T-helper 2 cell treated with Interferon-gamma antibody and Interleukin-4, amounts not matched to agents 5 μg/mL and 100 μg/mL, for 36 hours (primary cell): Measurements from ENCODE around the gene COX15.

Experiments used
- DNase-seq: peaks from one replicate; pipeline ENCODE4 v3.0.0; 2021; ENCODE audit warnings: low spot score
- H3K27ac Mint-ChIP-seq: one replicate; pipeline ENCODE4 v1.8.0; 2021; ENCODE audit warnings: mild to moderate bottlenecking, mixed read lengths
- H3K27me3 Mint-ChIP-seq: one replicate; pipeline ENCODE4 v1.8.0; 2021; ENCODE audit warnings: low read depth, mixed read lengths
- H3K36me3 Mint-ChIP-seq: one replicate; pipeline ENCODE4 v1.8.0; 2021; ENCODE audit warnings: low read depth, mixed read lengths
- H3K4me1 Mint-ChIP-seq: one replicate; pipeline ENCODE4 v1.8.0; 2021; ENCODE audit warnings: low read depth, mixed read lengths
- H3K4me3 Mint-ChIP-seq: one replicate; pipeline ENCODE4 v1.8.0; 2022; ENCODE audit warnings: mild to moderate bottlenecking, moderate library complexity, mixed read lengths
- H3K9me3 Mint-ChIP-seq: one replicate; pipeline ENCODE4 v1.8.0; 2021; ENCODE audit warnings: mixed read lengths

Gene COX15

GRCh38 chr10:99720387-99720786 is 11.5 kb downstream of the COX15 start:
- peaks cover 56% of the 10 kb centered on the region for H3K36me3 Mint-ChIP-seq
- H3K27ac Mint-ChIP-seq = no peak overlapping the region
- DNase-seq = no peak
- H3K4me3 Mint-ChIP-seq = no peak overlapping the region
- no peaks in the 10 kb centered on the region for H3K9me3 Mint-ChIP-seq
- H3K27me3 Mint-ChIP-seq = no peaks in the 10 kb centered on the region
- H3K4me1 Mint-ChIP-seq = peaks cover 1% of the 10 kb centered on the region

- Mint-ChIP-seq H3K36me3 (peaks cover 48% of the 10 kb centered on the region), H3K4me1 (peaks cover 4% of the 10 kb centered on the region), H3K9me3 (no peaks in the 10 kb centered on the region), H3K27ac (no peak overlapping the region), H3K4me3 (no peak overlapping the region), H3K27me3 (no peaks in the 10 kb centered on the region)
- no peak for DNase-seq
Measured at GRCh38 chr10:99714446-99714845, 17.5 kb downstream of the COX15 start.

- no peak overlapping the region for H3K27ac Mint-ChIP-seq
- DNase-seq = no peak
- peaks cover 30% of the 10 kb centered on the region for H3K36me3 Mint-ChIP-seq
Measured at GRCh38 chr10:99711129-99711719, 20.7 kb downstream of the COX15 start.

GRCh38 chr10:99709480-99710229 is 22.3 kb downstream of the COX15 start:
- H3K4me3 Mint-ChIP-seq = no peak overlapping the region
- DNase-seq = no peak

More at GRCh38 chr10:99711129-99711719, 20.7 kb downstream of the COX15 start:
- H3K4me3 Mint-ChIP-seq = no peak overlapping the region
- H3K9me3 Mint-ChIP-seq = no peaks in the 10 kb centered on the region
- no peaks in the 10 kb centered on the region for H3K27me3 Mint-ChIP-seq
- H3K4me1 Mint-ChIP-seq = peaks cover 4% of the 10 kb centered on the region

GRCh38 chr10:99708428-99709012 is 23.4 kb downstream of the COX15 start:
- no peak for DNase-seq
- peaks cover 16% of the 10 kb centered on the region for H3K36me3 Mint-ChIP-seq
- no peak overlapping the region for H3K4me3 Mint-ChIP-seq
- H3K27me3 Mint-ChIP-seq = no peaks in the 10 kb centered on the region
- H3K27ac Mint-ChIP-seq = no peak overlapping the region
- peaks cover 4% of the 10 kb centered on the region for H3K4me1 Mint-ChIP-seq
- H3K9me3 Mint-ChIP-seq = no peaks in the 10 kb centered on the region

More at GRCh38 chr10:99709480-99710229, 22.3 kb downstream of the COX15 start:
- Mint-ChIP-seq H3K36me3 (peaks cover 20% of the 10 kb centered on the region), H3K4me1 (peaks cover 4% of the 10 kb centered on the region), H3K9me3 (no peaks in the 10 kb centered on the region), H3K27ac (no peak overlapping the region), H3K27me3 (no peaks in the 10 kb centered on the region)

- H3K4me3 Mint-ChIP-seq = no peak overlapping the region
- H3K36me3 Mint-ChIP-seq = peaks cover 29% of the 10 kb centered on the region
- H3K9me3 Mint-ChIP-seq = no peaks in the 10 kb centered on the region
- no peaks in the 10 kb centered on the region for H3K27me3 Mint-ChIP-seq
- H3K4me1 Mint-ChIP-seq = no peaks in the 10 kb centered on the region
- DNase-seq = no peak
- H3K27ac Mint-ChIP-seq = no peak overlapping the region
Measured at GRCh38 chr10:99700649-99701048, 31.3 kb downstream of the COX15 start.

- Mint-ChIP-seq H3K27me3 (no peaks in the 10 kb centered on the region), H3K4me3 (no peak overlapping the region), H3K4me1 (no peaks in the 10 kb centered on the region), H3K27ac (no peak overlapping the region), H3K9me3 (no peaks in the 10 kb centered on the region), H3K36me3 (peaks cover 26% of the 10 kb centered on the region)
- DNase-seq = no peak
Measured at GRCh38 chr10:99698504-99699080, 33.3 kb downstream of the COX15 start.

GRCh38 chr10:99695761-99696160 is 36.2 kb downstream of the COX15 start:
- H3K4me3 Mint-ChIP-seq = no peak overlapping the region
- DNase-seq = no peak
- no peaks in the 10 kb centered on the region for H3K9me3 Mint-ChIP-seq
- no peaks in the 10 kb centered on the region for H3K4me1 Mint-ChIP-seq
- no peak overlapping the region for H3K27ac Mint-ChIP-seq
- H3K27me3 Mint-ChIP-seq = no peaks in the 10 kb centered on the region
- H3K36me3 Mint-ChIP-seq = peaks cover 18% of the 10 kb centered on the region

GRCh38 chr10:99693933-99694583 is 37.9 kb downstream of the COX15 start:
- H3K27ac Mint-ChIP-seq = no peak overlapping the region

GRCh38 chr10:99689461-99689860 is 42.5 kb downstream of the COX15 start:
- H3K4me3 Mint-ChIP-seq = no peak overlapping the region
- no peaks in the 10 kb centered on the region for H3K9me3 Mint-ChIP-seq
- no peaks in the 10 kb centered on the region for H3K27me3 Mint-ChIP-seq
- H3K4me1 Mint-ChIP-seq = peaks cover 6% of the 10 kb centered on the region
- DNase-seq = no peak
- H3K27ac Mint-ChIP-seq = no peak overlapping the region
- H3K36me3 Mint-ChIP-seq = no peaks in the 10 kb centered on the region

More at GRCh38 chr10:99693933-99694583, 37.9 kb downstream of the COX15 start:
- H3K4me1 Mint-ChIP-seq = no peaks in the 10 kb centered on the region
- peaks cover 11% of the 10 kb centered on the region for H3K36me3 Mint-ChIP-seq
- DNase-seq = no peak
- H3K9me3 Mint-ChIP-seq = no peaks in the 10 kb centered on the region
- H3K4me3 Mint-ChIP-seq = no peak overlapping the region
- no peaks in the 10 kb centered on the region for H3K27me3 Mint-ChIP-seq

GRCh38 chr10:99685597-99685967 is 46.3 kb downstream of the COX15 start:
- Mint-ChIP-seq H3K9me3 (no peaks in the 10 kb centered on the region), H3K36me3 (no peaks in the 10 kb centered on the region), H3K4me1 (peaks cover 6% of the 10 kb centered on the region), H3K27me3 (no peaks in the 10 kb centered on the region), H3K4me3 (no peak overlapping the region), H3K27ac (no peak overlapping the region)
- DNase-seq = no peak

GRCh38 chr10:99682752-99683151 is 49.2 kb downstream of the COX15 start:
- H3K27ac Mint-ChIP-seq = no peak overlapping the region
- peaks cover 6% of the 10 kb centered on the region for H3K4me1 Mint-ChIP-seq
- no peaks in the 10 kb centered on the region for H3K9me3 Mint-ChIP-seq
- H3K27me3 Mint-ChIP-seq = no peaks in the 10 kb centered on the region
- peaks cover 3% of the 10 kb centered on the region for H3K36me3 Mint-ChIP-seq
- no peak overlapping the region for H3K4me3 Mint-ChIP-seq
- DNase-seq = no peak
